Measurements from ENCODE around the gene VSTM1.

- no peak for TF ChIP-seq CTCF (IDR thresholded peaks at IDR 0.05)
- TF ChIP-seq EP300 (IDR thresholded peaks at IDR 0.05) = no peak
Observed at GRCh38 chr19:54069470-54069869, 5.8 kb upstream of the VSTM1 start.

Data from esophagus muscularis mucosa (tissue), 3 donors.